Tibial artery (tissue), 4 donors: ENCODE data around the gene TBXAS1.

Source experiments
- DNase-seq, 2 donors: peaks; one replicate each; pipeline ENCODE4 v3.0.0-alpha.2; 2019
- H3K27ac ChIP-seq, 2 donors: fragments of 200-600 bp; sonication (generic) in 1 of 2; 1 replicate in 1 of 2; 2 replicates in 1 of 2; pipeline ENCODE4 v1.5.1; 2018 to 2019; ENCODE audit warnings: mild to moderate bottlenecking in 1 of 2
- H3K27me3 ChIP-seq, 2 donors: fragments of 200-600 bp; sonication (generic) in 1 of 2; one replicate each; pipeline versions ENCODE4 v1.5.1 to v1.6.0; 2016 to 2019
- H3K36me3 ChIP-seq, 3 donors: fragments of 200-600 bp; sonication (generic) in 2 of 3; one replicate each; pipeline ENCODE4 v1.5.1; 2016 to 2019; ENCODE audit warnings: mild to moderate bottlenecking in 2 of 3
- H3K4me1 ChIP-seq, 4 donors: fragments of 200-600 bp; sonication (generic) in 2 of 4; 1 replicate in 3 of 4; 2 replicates in 1 of 4; pipeline ENCODE4 v1.5.1; 2016 to 2019
- H3K4me3 ChIP-seq, 2 donors: fragments of 200-600 bp; sonication (generic) in 1 of 2; 1 replicate in 1 of 2; 2 replicates in 1 of 2; pipeline ENCODE4 v1.5.1; 2018 to 2019; ENCODE audit warnings: mild to moderate bottlenecking in 2 of 2
- H3K9me3 ChIP-seq, 3 donors: fragments of 200-600 bp; sonication (generic) in 1 of 3; one replicate each; pipeline ENCODE4 v1.5.1; 2016 to 2019
- CTCF ChIP-seq, 2 experiments: fragments of 200-600 bp in 1 of 2; fragments of 450-650 bp in 1 of 2; IDR thresholded peaks; one replicate each; pipeline ENCODE4 v1.5.1; 2017 to 2019; ENCODE audit warnings: antibody characterized with exemption in 2 of 2, mild to moderate bottlenecking in 1 of 2, moderate library complexity in 1 of 2
- intact Hi-C: fragments of 100-400 bp; cut with DNase I; formaldehyde crosslinking; loops from one replicate; pipeline ENCODE4 v1.15.0; 2023; ENCODE audit warnings: low total_unique reads

TBXAS1 gene

GRCh38 chr7:139941866-139942265 lies 112.8 kb downstream of the TBXAS1 start:
- Histone ChIP-seq H3K27me3 (no peaks in the 10 kb centered on the region), H3K27ac (no peak overlapping the region), H3K36me3 (no peaks in the 10 kb centered on the region), H3K4me1 (peaks cover 0 to 3% (median 0%) of the 10 kb centered on the region in 4 donors), H3K9me3 (peaks cover 0 to 9% (median 8%) of the 10 kb centered on the region in 3 donors), H3K4me3 (no peak overlapping the region)
- intact Hi-C loops = no loop called here
- no peak for DNase-seq
- TF ChIP-seq CTCF (IDR thresholded peaks at IDR 0.05) = no peak

- no peak overlapping the region for H3K4me3 ChIP-seq
Observed at GRCh38 chr7:139942636-139943035, 113.6 kb downstream of the TBXAS1 start.

GRCh38 chr7:139943401-139943800 lies 114.3 kb downstream of the TBXAS1 start:
- H3K9me3 ChIP-seq = peaks cover 0 to 14% (median 8%) of the 10 kb centered on the region in 3 donors
- no peaks in the 10 kb centered on the region for H3K27me3 ChIP-seq
- H3K36me3 ChIP-seq = no peaks in the 10 kb centered on the region
- intact Hi-C loops = no loop called here
- H3K4me1 ChIP-seq = no peaks in the 10 kb centered on the region
- no peak for TF ChIP-seq CTCF (IDR thresholded peaks at IDR 0.05)
- no peak for DNase-seq
- H3K4me3 ChIP-seq = no peak overlapping the region
- H3K27ac ChIP-seq = no peak overlapping the region

More at GRCh38 chr7:139942636-139943035, 113.6 kb downstream of the TBXAS1 start:
- intact Hi-C loops = no loop called here
- H3K36me3 ChIP-seq = no peaks in the 10 kb centered on the region
- no peak overlapping the region for H3K27ac ChIP-seq
- no peak for DNase-seq
- no peaks in the 10 kb centered on the region for H3K27me3 ChIP-seq
- TF ChIP-seq CTCF (IDR thresholded peaks at IDR 0.05) = no peak
- H3K9me3 ChIP-seq = peaks cover 0 to 14% (median 8%) of the 10 kb centered on the region in 3 donors
- no peaks in the 10 kb centered on the region for H3K4me1 ChIP-seq

GRCh38 chr7:139944248-139944647 lies 115.2 kb downstream of the TBXAS1 start:
- TF ChIP-seq CTCF (IDR thresholded peaks at IDR 0.05) = no peak
- no peaks in the 10 kb centered on the region for H3K27me3 ChIP-seq
- peaks cover 0 to 17% (median 8%) of the 10 kb centered on the region in 3 donors for H3K9me3 ChIP-seq
- H3K4me3 ChIP-seq = no peak overlapping the region
- DNase-seq = no peak
- no peak overlapping the region for H3K27ac ChIP-seq
- intact Hi-C loops = no loop called here
- H3K4me1 ChIP-seq = no peaks in the 10 kb centered on the region
- H3K36me3 ChIP-seq = no peaks in the 10 kb centered on the region

GRCh38 chr7:139946533-139946932 lies 117.5 kb downstream of the TBXAS1 start:
- no peak for DNase-seq
- H3K9me3 ChIP-seq = peaks cover 0 to 17% (median 8%) of the 10 kb centered on the region in 3 donors
- H3K27ac ChIP-seq = no peak overlapping the region
- no peaks in the 10 kb centered on the region for H3K4me1 ChIP-seq
- H3K4me3 ChIP-seq = no peak overlapping the region
- intact Hi-C loops = no loop called here
- H3K36me3 ChIP-seq = no peaks in the 10 kb centered on the region
- no peaks in the 10 kb centered on the region for H3K27me3 ChIP-seq
- TF ChIP-seq CTCF (IDR thresholded peaks at IDR 0.05) = no peak

GRCh38 chr7:139947021-139947420 lies 118.0 kb downstream of the TBXAS1 start:
- Histone ChIP-seq H3K9me3 (peaks cover 0 to 17% (median 8%) of the 10 kb centered on the region in 3 donors), H3K4me3 (no peak overlapping the region), H3K36me3 (no peaks in the 10 kb centered on the region), H3K4me1 (no peaks in the 10 kb centered on the region), H3K27ac (no peak overlapping the region), H3K27me3 (no peaks in the 10 kb centered on the region)
- intact Hi-C loops = no loop called here
- DNase-seq = no peak
- no peak for TF ChIP-seq CTCF (IDR thresholded peaks at IDR 0.05)
